AG04450 (cell line): Measurements from ENCODE around the gene EXOC3L4. TPM values are rescaled to one million over a fixed set of nuclear protein-coding genes. Genes with fewer than 3 reads are reported as not detected.

Experiments used
- CTCF ChIA-PET: fragments of 300-600, 350-600 bp; formaldehyde crosslinking; extraction: SDS; loops from one replicate; lab custom pipeline; 2022; ENCODE audit warnings: antibody characterized with exemption, inconsistent platforms; lab: Charles Lee
- POLR2A ChIA-PET: fragments of 350-600 bp; formaldehyde crosslinking; extraction: SDS; loops from one replicate; lab custom pipeline; 2021; ENCODE audit warnings: antibody characterized with exemption, inconsistent platforms; lab: Yijun Ruan, JAX
- DNase-seq: peaks from one replicate; pipeline ENCODE4 v3.0.0-alpha.2; 2011; ENCODE audit warnings: low read depth, low spot score
- H3K27ac ChIP-seq: one replicate; pipeline ENCODE4 v1.5.1; 2012; ENCODE audit warnings: low read depth, low read length, control low read depth
- H3K27me3 ChIP-seq: one replicate; pipeline ENCODE4 v1.6.0; 2012; ENCODE audit warnings: low read length; ENCODE audit not compliant: control insufficient read depth, insufficient read depth
- H3K4me3 ChIP-seq: 2 replicates; pipeline ENCODE4 v1.5.1; 2011; ENCODE audit warnings: mild to moderate bottlenecking, low read depth, low read length, control low read depth
- H3K9me3 ChIP-seq: 2 replicates; pipeline ENCODE4 v1.5.1; 2012; ENCODE audit warnings: low read length; ENCODE audit not compliant: control insufficient read depth, insufficient read depth
- CTCF ChIP-seq: IDR thresholded peaks from 2 replicates; pipeline ENCODE4 v1.5.1; 2011; ENCODE audit warnings: low read depth, low read length, control low read depth, inconsistent platforms
- polyA plus RNA-seq: library from polyadenylated mRNA; depleted of rRNA; stranded (reverse); fragments of >200 nt; gene quantifications from 2 replicates; pipeline ENCODE4 v1.2.3, GENCODE V29; 2011

The EXOC3L4 gene
- polyA plus RNA-seq, 1 experiment = not detected

DNA sequence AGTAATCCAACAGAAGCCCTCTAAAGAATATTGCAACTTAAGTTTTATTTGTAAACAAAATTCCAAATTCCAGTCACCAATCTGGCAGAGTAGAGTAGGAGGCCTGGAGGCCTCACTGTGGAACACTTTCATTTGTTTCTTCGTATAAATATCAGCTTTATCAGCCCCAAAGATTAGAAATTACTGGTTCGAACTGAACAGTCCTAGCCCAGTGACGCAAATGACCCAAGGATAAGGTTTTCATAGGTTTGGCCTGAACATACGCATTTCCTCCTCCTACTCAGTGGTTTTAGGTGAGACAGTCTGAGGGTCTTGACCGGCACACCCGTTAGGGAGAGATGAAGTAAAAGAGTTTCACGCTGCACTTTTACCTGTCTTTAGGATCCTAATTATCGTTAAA lies 38.8 kb upstream of the EXOC3L4 start:
- Histone ChIP-seq H3K27ac (peak overlapping the region; percentile 11), H3K9me3 (no peaks in the 10 kb centered on the region), H3K4me3 (peak overlapping the region; percentile 96), H3K27me3 (no peaks in the 10 kb centered on the region)
- ChIA-PET CTCF (interaction anchor here (1.6 kb wide), 1 partner anchor 19 kb away, joined by 5 read pairs; no protein-coding TSS in a partner anchor), POLR2A (no interaction called here)
- no peak for TF ChIP-seq CTCF
- no peak for DNase-seq

DNA sequence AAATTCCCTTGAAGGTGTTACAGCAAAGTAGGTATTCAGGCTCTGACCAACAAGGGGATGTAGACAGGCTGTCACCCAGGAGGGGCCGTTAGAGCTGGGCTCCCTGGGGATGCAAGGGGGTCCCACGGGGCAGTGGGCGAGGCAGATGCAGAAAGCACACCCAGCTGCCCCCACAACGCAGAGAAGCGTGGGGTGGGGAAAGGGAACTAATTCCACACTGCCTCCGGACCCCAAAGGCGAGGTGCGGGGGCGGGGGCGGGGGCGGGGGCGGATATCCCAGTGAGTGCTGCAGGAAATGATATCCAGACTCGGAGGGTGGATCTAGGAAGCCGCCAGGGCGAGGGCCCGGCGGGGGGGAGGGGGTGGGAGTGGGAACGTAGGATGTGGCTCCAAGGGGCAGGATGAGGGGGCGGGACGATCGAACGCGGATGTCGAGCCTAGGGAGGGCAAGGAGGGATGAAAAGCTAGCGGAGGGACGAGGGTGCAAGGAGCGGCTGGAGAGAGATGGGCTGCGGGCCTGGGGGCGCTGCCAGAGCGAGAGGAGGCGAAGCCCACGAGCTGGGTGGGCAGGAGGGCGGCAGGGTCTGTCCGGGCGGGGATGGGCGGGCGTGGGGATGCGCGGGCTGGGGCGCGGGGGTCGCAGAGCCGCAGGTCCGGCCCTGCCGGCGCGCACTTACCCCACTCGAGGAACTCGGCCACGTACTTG lies 38.0 kb upstream of the EXOC3L4 start:
- no peak for DNase-seq
- Histone ChIP-seq H3K27me3 (no peaks in the 10 kb centered on the region), H3K9me3 (no peaks in the 10 kb centered on the region), H3K27ac (peak overlapping the region; percentile 57), H3K4me3 (peak overlapping the region; percentile 96)
- ChIA-PET CTCF (interaction anchor here (0.6 to 1.6 kb wide), 3 partner anchors 18 to 1949 kb away, joined by 3 to 5 read pairs (median 3); no protein-coding TSS in a partner anchor), POLR2A (no interaction called here)
- TF ChIP-seq CTCF = no peak

- Histone ChIP-seq H3K27me3 (no peaks in the 10 kb centered on the region), H3K27ac (peak overlapping the region; percentile 57), H3K9me3 (no peaks in the 10 kb centered on the region), H3K4me3 (peak overlapping the region; percentile 96)
- CTCF ChIA-PET = interaction anchor here (1.6 to 3.1 kb wide), 2 partner anchors 18 to 19 kb away, joined by 5 to 13 read pairs; no protein-coding TSS in a partner anchor
- TF ChIP-seq CTCF = no peak
- no peak for DNase-seq
- POLR2A ChIA-PET = no interaction called here
Measured at GRCh38 chr14:103057028-103057371, 37.5 kb upstream of the EXOC3L4 start.

DNA sequence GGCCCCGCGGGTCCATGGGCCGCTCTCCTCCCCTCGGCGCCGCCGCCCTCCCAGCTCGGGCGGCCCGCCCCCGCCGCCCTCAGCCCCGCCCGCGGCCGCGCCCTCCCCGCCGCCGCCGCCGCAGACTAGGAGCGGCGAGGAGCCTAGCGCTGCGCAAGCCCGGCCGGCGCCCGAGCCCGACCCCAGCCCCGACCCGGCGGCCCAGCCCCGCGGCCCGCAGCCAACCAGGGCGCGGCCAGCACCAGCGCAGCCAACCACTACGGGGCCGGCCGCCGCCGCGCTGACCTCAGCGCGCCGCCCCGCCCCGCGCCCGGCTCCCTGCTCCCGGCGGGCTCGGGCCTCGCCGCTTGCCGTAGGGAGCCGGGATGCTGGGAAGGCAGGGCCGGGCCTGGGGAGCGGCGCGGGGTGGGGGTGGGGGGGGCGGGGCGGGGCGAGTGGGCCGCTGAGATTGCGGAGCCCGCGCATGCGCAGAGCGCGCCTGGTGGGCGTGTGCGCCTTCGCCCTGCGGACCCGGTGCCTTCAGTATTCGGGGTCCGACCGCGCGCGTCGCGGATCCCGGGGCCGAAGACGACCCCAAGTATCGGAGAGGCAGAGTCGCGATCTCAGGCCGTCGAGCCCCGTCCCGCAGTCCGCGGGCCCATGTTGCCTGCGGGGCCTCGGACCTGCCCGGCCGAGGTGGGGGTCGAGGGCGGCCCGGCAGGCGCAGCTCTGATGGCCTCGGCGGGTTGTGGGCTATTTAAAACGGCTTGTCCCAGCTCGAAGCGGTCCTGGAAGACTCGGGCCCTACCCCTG lies 37.0 kb upstream of the EXOC3L4 start, which contains the start of gene CDC42BPB:
TSS of gene CDC42BPB (minus strand) at position 178 of the 792 bp plus-strand sequence. CDS start 376 bp downstream, outside the sequence.
- peak; percentile 67 for DNase-seq
- ChIA-PET POLR2A (interaction anchor here (0.5 kb wide), 1 partner anchor 36 kb away, joined by 7 read pairs; no protein-coding TSS in a partner anchor), CTCF (interaction anchor here (0.6 to 3.1 kb wide), 2 partner anchors 18 to 27 kb away, joined by 3 to 13 read pairs; no protein-coding TSS in a partner anchor)
- H3K4me3 ChIP-seq = peak within 1 kb of the TSS; percentile 96
- no peaks in the 10 kb centered on the region for H3K27me3 ChIP-seq
- TF ChIP-seq CTCF = no peak
- H3K27ac ChIP-seq = peak within 1 kb of the TSS; percentile 57
- no peaks in the 10 kb centered on the region for H3K9me3 ChIP-seq
